Psoas muscle (tissue), 8 donors: ENCODE data around the gene CLIC4. TPM values are rescaled to one million over a fixed set of nuclear protein-coding genes. Genes with fewer than 3 reads are reported as not detected.

Experiments
- ATAC-seq, 4 donors: fragments of 200-7000 bp; cut with Tn5 transposase; one replicate each; pipeline ENCODE4 v1.9.1; 2020; ENCODE audit warnings: moderate library complexity in 3 of 4, mild to moderate bottlenecking in 2 of 4
- DNase-seq, 2 donors: peaks; one replicate each; pipeline ENCODE4 v3.0.0-alpha.2; 2020
- H3K27ac ChIP-seq: fragments of 200-600 bp; one replicate; pipeline ENCODE4 v1.8.0; 2022
- H3K27me3 ChIP-seq, 3 donors: fragments of 200-600 bp in 1 of 3; one replicate each; pipeline versions ENCODE4 v1.6.1 to v1.8.0; 2013 to 2022; ENCODE audit warnings: low read length in 2 of 3, mild to moderate bottlenecking in 2 of 3, moderate library complexity in 1 of 3; ENCODE audit not compliant: insufficient read depth in 3 of 3
- H3K36me3 ChIP-seq, 2 donors: fragments of 200-600 bp in 1 of 2; one replicate each; pipeline versions ENCODE4 v1.6.1 to v1.8.0; 2013 to 2022; ENCODE audit warnings: low read depth in 1 of 2, mild to moderate bottlenecking in 1 of 2, moderate library complexity in 1 of 2; ENCODE audit not compliant: insufficient read depth in 1 of 2
- H3K4me1 ChIP-seq: fragments of 200-600 bp; one replicate; pipeline ENCODE4 v1.8.0; 2022
- H3K4me3 ChIP-seq: fragments of 200-600 bp; one replicate; pipeline ENCODE4 v1.8.0; 2022; ENCODE audit warnings: mild to moderate bottlenecking
- H3K9me3 ChIP-seq: fragments of 200-600 bp; one replicate; pipeline ENCODE4 v1.8.0; 2022
- CTCF ChIP-seq: fragments of 200-600 bp; IDR thresholded peaks from one replicate; pipeline ENCODE4 v1.8.0; 2022; ENCODE audit warnings: antibody characterized with exemption
- WGBS, 3 donors: extraction: QIAGEN DNeasy Blood & Tissue Kit; methylation state at CpG; one replicate each; pipeline versions ENCODE4 v1.1.6 to v1.1.7; 2013; 5-methylcytosine and 5-hydroxymethylcytosine counted together
- intact Hi-C, 2 donors: fragments of 100-400 bp; cut with DNase I; formaldehyde crosslinking; loops; one replicate each; pipeline versions ENCODE4 v1.11.0 to v1.14.2; 2022
- polyA plus RNA-seq, 3 donors: library from polyadenylated mRNA; stranded (reverse); fragments of 200-250 nt; gene quantifications; one replicate each; pipeline ENCODE4 v1.2.3, GENCODE V29; 2013
- total RNA-seq, 4 donors: library from RNA; stranded (reverse); fragmentation: NEBNext Ultra II Directional in 2 of 4; extraction: Animal tissue kit (Norgen Biotek cat#: 25700) in 2 of 4; gene quantifications; one replicate each; pipeline versions ENCODE4 v1.2.1 to v1.2.4, GENCODE V29; 2021 to 2023
- donor health status: healthy with polysubstance abuse.
- donor health status: DM: no; HTN: no; CAD: no; lungs with moderate emphysema.
- donor health status: Bipolar disorder and iron deficiency.
- donor health status: healthy.
- donor health status: DM: yes; HTN: yes; CAD: no.
- donor health status: DM: no; HTN: no; CAD: no.
- donor health status: DM: no; HTN: no; CAD: no.
- donor health status: DM: yes; HTN: yes; CAD: no.

Gene CLIC4
- total and polyA plus RNA-seq, 7 donors = 22.1 to 67.3 (median 44.8) TPM

GRCh38 chr1:24826510-24826909, 81.3 kb downstream of the CLIC4 start:
- intact Hi-C loops = loop anchor here (5.0 to 10.0 kb wide), 2 partner anchors 72 to 79 kb away; partner anchors contain the start of gene CLIC4 (in 1 of the 2)
- no peak for ATAC-seq
- no peak overlapping the region for H3K27ac ChIP-seq

GRCh38 chr1:24827379-24828135, 82.3 kb downstream of the CLIC4 start:
- Histone ChIP-seq H3K4me3 (no peak overlapping the region), H3K4me1 (no peaks in the 10 kb centered on the region), H3K27me3 (no peaks in the 10 kb centered on the region), H3K9me3 (no peaks in the 10 kb centered on the region), H3K36me3 (no peaks in the 10 kb centered on the region), H3K27ac (no peak overlapping the region)
- DNase-seq (no peak), ATAC-seq (no peak)
- TF ChIP-seq CTCF = no peak
- WGBS, 3 donors = 65 to 74% (median 67%) methylated on average over 3 of the region's 3 CpGs
- intact Hi-C loops = loop anchor here (5.0 to 10.0 kb wide), 2 partner anchors 73 to 80 kb away; partner anchors contain the start of gene CLIC4 (in 1 of the 2)

More at GRCh38 chr1:24826510-24826909, 81.3 kb downstream of the CLIC4 start:
- H3K36me3 ChIP-seq = no peaks in the 10 kb centered on the region
- no peak overlapping the region for H3K4me3 ChIP-seq
- H3K9me3 ChIP-seq = no peaks in the 10 kb centered on the region
- 70 to 81% (median 78%) methylated on average over 1 of the region's 1 CpG for WGBS, 3 donors
- TF ChIP-seq CTCF = no peak
- no peak for DNase-seq
- H3K27me3 ChIP-seq = no peaks in the 10 kb centered on the region
- no peaks in the 10 kb centered on the region for H3K4me1 ChIP-seq

GRCh38 chr1:24828183-24828886, 83.1 kb downstream of the CLIC4 start:
- Histone ChIP-seq H3K36me3 (no peaks in the 10 kb centered on the region), H3K9me3 (no peaks in the 10 kb centered on the region), H3K27me3 (no peaks in the 10 kb centered on the region), H3K27ac (no peak overlapping the region), H3K4me3 (no peak overlapping the region), H3K4me1 (no peaks in the 10 kb centered on the region)
- TF ChIP-seq CTCF = no peak
- intact Hi-C loops = loop anchor here (5.0 to 10.0 kb wide), 2 partner anchors 74 to 81 kb away; partner anchors contain the start of gene CLIC4 (in 1 of the 2)
- 76 to 86% (median 82%) methylated on average over 4 of the region's 4 CpGs for WGBS, 3 donors
- DNase-seq = no peak
- no peak for ATAC-seq

GRCh38 chr1:24828887-24829192, 83.6 kb downstream of the CLIC4 start:
- TF ChIP-seq CTCF = no peak
- no peak for ATAC-seq
- Histone ChIP-seq H3K27me3 (no peaks in the 10 kb centered on the region), H3K4me3 (no peak overlapping the region), H3K27ac (no peak overlapping the region), H3K36me3 (no peaks in the 10 kb centered on the region), H3K9me3 (no peaks in the 10 kb centered on the region), H3K4me1 (no peaks in the 10 kb centered on the region)
- DNase-seq = no peak
- WGBS, 3 donors = 51 to 53% (median 52%) methylated on average over 2 of the region's 2 CpGs
- intact Hi-C loops = loop anchor here (5.0 to 10.0 kb wide), 2 partner anchors 74 to 82 kb away; partner anchors contain the start of gene CLIC4 (in 1 of the 2)
